ENCODE measurements around the gene HTT-AS.
"Not testable (repeated sequence)": the region's sequence is repeated elsewhere in the genome, so short reads cannot be mapped to it uniquely, and the experiment has no call there.

HTT-AS gene

DNA sequence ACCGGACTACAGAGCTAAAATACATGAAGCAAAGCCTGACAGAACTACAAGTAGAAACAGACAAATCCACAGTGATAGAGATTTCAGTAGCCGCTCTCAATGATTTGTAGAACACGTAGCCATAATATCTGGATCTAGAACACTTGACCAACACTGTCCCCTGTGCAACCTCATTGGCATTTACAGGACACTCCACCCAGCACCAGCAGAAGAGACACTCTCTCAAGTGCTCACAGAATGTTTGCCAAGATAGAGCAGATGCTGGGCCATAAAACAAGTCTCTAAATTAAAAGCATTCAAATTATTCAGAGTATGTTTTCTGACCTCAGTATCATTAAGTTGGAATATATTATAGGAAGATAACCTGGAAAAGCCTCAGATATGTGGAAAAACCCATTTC is 21.9 kb upstream of the HTT-AS start:
- peaks cover 12 to 46% (median 29%) of the 10 kb centered on the region in 5 donors for H3K36me3 ChIP-seq (ENCODE audit: control insufficient read depth in 5 of 5, insufficient read depth in 5 of 5, low read length in 5 of 5)
- H3K9ac ChIP-seq (ENCODE audit: low read length in 5 of 5), result no peak overlapping the region
- no peak overlapping the region for H3K27ac ChIP-seq (ENCODE audit: low read depth, low read length)
- H3K4me3 ChIP-seq (ENCODE audit: low read depth in 1 of 5, low read length in 5 of 5), result no peak overlapping the region
- no peaks in the 10 kb centered on the region for H3K9me3 ChIP-seq (ENCODE audit: control insufficient read depth in 5 of 5, low read length in 5 of 5)
- H3K27me3 ChIP-seq (ENCODE audit: control insufficient read depth in 5 of 5, insufficient read depth in 4 of 5, low read length in 5 of 5), result no peaks in the 10 kb centered on the region
- H3K4me1 ChIP-seq (ENCODE audit: control insufficient read depth in 5 of 5, insufficient read depth in 5 of 5, low read length in 5 of 5), result peaks cover 0 to 1% (median 0%) of the 10 kb centered on the region in 5 donors

DNA sequence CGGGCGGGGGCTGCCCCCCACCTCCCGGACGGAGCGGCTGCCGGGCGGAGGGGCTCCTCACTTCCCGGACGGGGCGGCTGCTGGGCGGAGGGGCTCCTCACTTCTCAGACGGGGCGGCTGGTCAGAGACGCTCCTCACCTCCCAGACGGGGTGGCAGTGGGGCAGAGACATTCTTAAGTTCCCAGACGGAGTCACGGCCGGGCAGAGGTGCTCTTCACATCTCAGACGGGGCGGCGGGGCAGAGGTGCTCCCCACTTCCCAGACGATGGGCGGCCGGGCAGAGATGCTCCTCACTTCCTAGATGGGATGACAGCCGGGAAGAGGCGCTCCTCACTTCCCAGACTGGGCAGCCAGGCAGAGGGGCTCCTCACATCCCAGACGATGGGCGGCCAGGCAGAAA is 20.4 kb upstream of the HTT-AS start:
- not testable (repeated sequence) for H3K9me3 ChIP-seq (ENCODE audit: control insufficient read depth in 5 of 5, low read length in 5 of 5); H3K4me3 ChIP-seq (ENCODE audit: low read depth in 1 of 5, low read length in 5 of 5); H3K4me1 ChIP-seq (ENCODE audit: control insufficient read depth in 5 of 5, insufficient read depth in 5 of 5, low read length in 5 of 5); H3K27me3 ChIP-seq (ENCODE audit: control insufficient read depth in 5 of 5, insufficient read depth in 4 of 5, low read length in 5 of 5); H3K27ac ChIP-seq (ENCODE audit: low read depth, low read length); H3K9ac ChIP-seq (ENCODE audit: low read length in 5 of 5)
- H3K36me3 ChIP-seq (ENCODE audit: control insufficient read depth in 5 of 5, insufficient read depth in 5 of 5, low read length in 5 of 5), result peaks cover 8 to 31% (median 19%) of the 10 kb centered on the region in 5 donors

DNA sequence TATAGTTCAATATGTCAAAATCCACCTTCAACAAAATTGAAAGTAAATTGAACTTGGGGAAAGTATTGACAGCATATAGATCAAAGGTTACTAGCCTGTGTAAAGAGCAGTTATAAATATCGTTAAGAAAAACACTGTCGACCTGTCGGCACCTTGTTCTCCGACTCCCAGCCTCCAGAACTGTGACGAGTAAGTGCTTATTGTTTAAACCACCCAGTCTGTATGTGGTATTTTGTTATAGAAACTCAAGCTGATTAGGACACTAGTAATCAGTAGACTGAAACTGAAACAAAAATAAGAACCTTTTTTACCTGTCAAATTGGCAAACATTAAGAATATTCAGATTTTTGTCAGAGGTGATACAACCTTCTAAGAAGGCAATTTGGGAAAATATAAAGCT is 17.1 kb upstream of the HTT-AS start:
- H3K4me3 ChIP-seq (ENCODE audit: low read depth in 1 of 5, low read length in 5 of 5), result no peak overlapping the region
- H3K4me1 ChIP-seq (ENCODE audit: control insufficient read depth in 5 of 5, insufficient read depth in 5 of 5, low read length in 5 of 5), result no peaks in the 10 kb centered on the region
- H3K9me3 ChIP-seq (ENCODE audit: control insufficient read depth in 5 of 5, low read length in 5 of 5), result no peaks in the 10 kb centered on the region
- H3K9ac ChIP-seq (ENCODE audit: low read length in 5 of 5), result no peak overlapping the region
- no peaks in the 10 kb centered on the region for H3K27me3 ChIP-seq (ENCODE audit: control insufficient read depth in 5 of 5, insufficient read depth in 4 of 5, low read length in 5 of 5)
- no peak overlapping the region for H3K27ac ChIP-seq (ENCODE audit: low read depth, low read length)
- peaks cover 10 to 39% (median 23%) of the 10 kb centered on the region in 5 donors for H3K36me3 ChIP-seq (ENCODE audit: control insufficient read depth in 5 of 5, insufficient read depth in 5 of 5, low read length in 5 of 5)

- Histone ChIP-seq H3K27me3 (ENCODE audit: control insufficient read depth in 5 of 5, insufficient read depth in 4 of 5, low read length in 5 of 5) (no peaks in the 10 kb centered on the region), H3K4me1 (ENCODE audit: control insufficient read depth in 5 of 5, insufficient read depth in 5 of 5, low read length in 5 of 5) (peaks cover 0 to 9% (median 4%) of the 10 kb centered on the region in 5 donors), H3K9me3 (ENCODE audit: control insufficient read depth in 5 of 5, low read length in 5 of 5) (no peaks in the 10 kb centered on the region), H3K9ac (ENCODE audit: low read length in 5 of 5) (no peak overlapping the region), H3K27ac (ENCODE audit: low read depth, low read length) (no peak overlapping the region), H3K4me3 (ENCODE audit: low read depth in 1 of 5, low read length in 5 of 5) (no peak overlapping the region), H3K36me3 (ENCODE audit: control insufficient read depth in 5 of 5, insufficient read depth in 5 of 5, low read length in 5 of 5) (peaks cover 7 to 22% (median 13%) of the 10 kb centered on the region in 5 donors)
Measured at GRCh38 chr4:3087115-3087797, 12.9 kb upstream of the HTT-AS start.

DNA sequence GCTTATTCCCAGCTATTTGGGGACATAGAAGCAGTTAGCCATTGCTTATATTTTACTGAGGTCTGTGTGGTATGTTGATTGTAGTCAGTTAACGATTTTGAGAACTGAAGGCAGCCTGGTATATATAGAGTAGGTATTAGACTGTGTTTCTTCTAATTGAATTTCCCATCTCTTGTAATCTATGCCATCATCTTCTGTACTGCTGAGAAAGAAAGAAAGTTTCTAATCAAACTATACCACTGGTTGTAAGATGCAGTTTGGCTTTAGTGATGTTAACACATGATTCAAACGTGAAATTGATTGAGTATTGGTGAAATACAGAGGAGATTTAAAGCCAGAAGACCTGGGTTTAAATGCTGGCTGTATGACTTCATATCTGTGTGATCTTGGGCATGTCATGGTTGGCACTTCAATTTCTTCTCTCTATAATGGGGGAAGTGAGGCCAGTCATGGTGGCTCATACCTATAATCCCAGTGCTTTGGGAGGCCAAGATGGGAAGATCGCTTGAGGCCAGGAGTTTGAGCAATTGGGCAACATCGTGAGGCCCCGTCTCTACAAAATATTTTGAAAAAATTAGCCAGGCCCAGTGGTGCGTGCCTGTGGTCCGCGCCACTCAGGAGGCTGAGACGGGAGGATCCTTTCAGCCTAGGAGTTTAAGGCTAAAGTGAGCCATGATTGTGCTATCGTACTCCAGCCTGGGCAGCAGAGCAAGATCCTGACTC is 11.8 kb upstream of the HTT-AS start:
- H3K4me1 ChIP-seq (ENCODE audit: control insufficient read depth in 5 of 5, insufficient read depth in 5 of 5, low read length in 5 of 5), result peaks cover 0 to 9% (median 4%) of the 10 kb centered on the region in 5 donors
- no peaks in the 10 kb centered on the region for H3K27me3 ChIP-seq (ENCODE audit: control insufficient read depth in 5 of 5, insufficient read depth in 4 of 5, low read length in 5 of 5)
- H3K27ac ChIP-seq (ENCODE audit: low read depth, low read length), result no peak overlapping the region
- no peaks in the 10 kb centered on the region for H3K9me3 ChIP-seq (ENCODE audit: control insufficient read depth in 5 of 5, low read length in 5 of 5)
- H3K9ac ChIP-seq (ENCODE audit: low read length in 5 of 5), result no peak overlapping the region
- peaks cover 7 to 22% (median 13%) of the 10 kb centered on the region in 5 donors for H3K36me3 ChIP-seq (ENCODE audit: control insufficient read depth in 5 of 5, insufficient read depth in 5 of 5, low read length in 5 of 5)
- H3K4me3 ChIP-seq (ENCODE audit: low read depth in 1 of 5, low read length in 5 of 5), result no peak overlapping the region

- Histone ChIP-seq H3K27ac (ENCODE audit: low read depth, low read length) (no peak overlapping the region), H3K36me3 (ENCODE audit: control insufficient read depth in 5 of 5, insufficient read depth in 5 of 5, low read length in 5 of 5) (peaks cover 6 to 17% (median 12%) of the 10 kb centered on the region in 5 donors), H3K4me1 (ENCODE audit: control insufficient read depth in 5 of 5, insufficient read depth in 5 of 5, low read length in 5 of 5) (peaks cover 0 to 9% (median 4%) of the 10 kb centered on the region in 5 donors), H3K9ac (ENCODE audit: low read length in 5 of 5) (no peak overlapping the region), H3K4me3 (ENCODE audit: low read depth in 1 of 5, low read length in 5 of 5) (no peak overlapping the region), H3K9me3 (ENCODE audit: control insufficient read depth in 5 of 5, low read length in 5 of 5) (no peaks in the 10 kb centered on the region), H3K27me3 (ENCODE audit: control insufficient read depth in 5 of 5, insufficient read depth in 4 of 5, low read length in 5 of 5) (no peaks in the 10 kb centered on the region)
Measured at GRCh38 chr4:3083732-3084131, 9.4 kb upstream of the HTT-AS start.

- no peak overlapping the region for H3K9ac ChIP-seq (ENCODE audit: low read length in 5 of 5)
- H3K36me3 ChIP-seq (ENCODE audit: control insufficient read depth in 5 of 5, insufficient read depth in 5 of 5, low read length in 5 of 5), result peaks cover 6 to 10% (median 7%) of the 10 kb centered on the region in 5 donors
- no peaks in the 10 kb centered on the region for H3K27me3 ChIP-seq (ENCODE audit: control insufficient read depth in 5 of 5, insufficient read depth in 4 of 5, low read length in 5 of 5)
- no peak overlapping the region for H3K4me3 ChIP-seq (ENCODE audit: low read depth in 1 of 5, low read length in 5 of 5)
- H3K4me1 ChIP-seq (ENCODE audit: control insufficient read depth in 5 of 5, insufficient read depth in 5 of 5, low read length in 5 of 5), result peaks cover 0 to 9% (median 5%) of the 10 kb centered on the region in 5 donors
- H3K9me3 ChIP-seq (ENCODE audit: control insufficient read depth in 5 of 5, low read length in 5 of 5), result no peaks in the 10 kb centered on the region
- H3K27ac ChIP-seq (ENCODE audit: low read depth, low read length), result no peak overlapping the region
Measured at GRCh38 chr4:3082925-3083515, 8.7 kb upstream of the HTT-AS start.

DNA sequence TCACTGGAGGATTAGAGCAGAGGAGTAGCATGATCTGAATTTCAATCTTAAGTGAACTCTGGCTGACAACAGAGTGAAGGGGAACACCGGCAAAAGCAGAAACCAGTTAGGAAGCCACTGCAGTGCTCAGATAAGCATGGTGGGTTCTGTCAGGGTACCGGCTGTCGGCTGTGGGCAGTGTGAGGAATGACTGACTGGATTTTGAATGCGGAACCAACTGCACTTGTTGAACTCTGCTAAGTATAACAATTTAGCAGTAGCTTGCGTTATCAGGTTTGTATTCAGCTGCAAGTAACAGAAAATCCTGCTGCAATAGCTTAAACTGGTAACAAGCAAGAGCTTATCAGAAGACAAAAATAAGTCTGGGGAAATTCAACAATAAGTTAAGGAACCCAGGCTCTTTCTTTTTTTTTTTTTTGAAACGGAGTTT is 5.4 kb upstream of the HTT-AS start:
- Histone ChIP-seq H3K27me3 (ENCODE audit: control insufficient read depth in 5 of 5, insufficient read depth in 4 of 5, low read length in 5 of 5) (no peaks in the 10 kb centered on the region), H3K9me3 (ENCODE audit: control insufficient read depth in 5 of 5, low read length in 5 of 5) (no peaks in the 10 kb centered on the region), H3K27ac (ENCODE audit: low read depth, low read length) (no peak overlapping the region), H3K4me1 (ENCODE audit: control insufficient read depth in 5 of 5, insufficient read depth in 5 of 5, low read length in 5 of 5) (peaks cover 0 to 23% (median 14%) of the 10 kb centered on the region in 5 donors), H3K4me3 (ENCODE audit: low read depth in 1 of 5, low read length in 5 of 5) (no peak overlapping the region), H3K36me3 (ENCODE audit: control insufficient read depth in 5 of 5, insufficient read depth in 5 of 5, low read length in 5 of 5) (no peaks in the 10 kb centered on the region), H3K9ac (ENCODE audit: low read length in 5 of 5) (no peak overlapping the region)

DNA sequence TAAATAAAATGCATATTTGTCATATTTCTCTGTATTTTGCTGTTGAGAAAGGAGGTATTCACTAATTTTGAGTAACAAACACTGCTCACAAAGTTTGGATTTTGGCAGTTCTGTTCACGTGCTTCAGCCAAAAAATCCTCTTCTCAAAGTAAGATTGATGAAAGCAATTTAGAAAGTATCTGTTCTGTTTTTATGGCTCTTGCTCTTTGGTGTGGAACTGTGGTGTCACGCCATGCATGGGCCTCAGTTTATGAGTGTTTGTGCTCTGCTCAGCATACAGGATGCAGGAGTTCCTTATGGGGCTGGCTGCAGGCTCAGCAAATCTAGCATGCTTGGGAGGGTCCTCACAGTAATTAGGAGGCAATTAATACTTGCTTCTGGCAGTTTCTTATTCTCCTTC is 3.5 kb upstream of the HTT-AS start:
- Histone ChIP-seq H3K36me3 (ENCODE audit: control insufficient read depth in 5 of 5, insufficient read depth in 5 of 5, low read length in 5 of 5) (no peaks in the 10 kb centered on the region), H3K9me3 (ENCODE audit: control insufficient read depth in 5 of 5, low read length in 5 of 5) (no peaks in the 10 kb centered on the region), H3K27me3 (ENCODE audit: control insufficient read depth in 5 of 5, insufficient read depth in 4 of 5, low read length in 5 of 5) (no peaks in the 10 kb centered on the region), H3K4me3 (ENCODE audit: low read depth in 1 of 5, low read length in 5 of 5) (no peak overlapping the region), H3K4me1 (ENCODE audit: control insufficient read depth in 5 of 5, insufficient read depth in 5 of 5, low read length in 5 of 5) (peaks cover 0 to 32% (median 21%) of the 10 kb centered on the region in 5 donors), H3K9ac (ENCODE audit: low read length in 5 of 5) (no peak overlapping the region), H3K27ac (ENCODE audit: low read depth, low read length) (no peak overlapping the region)

DNA sequence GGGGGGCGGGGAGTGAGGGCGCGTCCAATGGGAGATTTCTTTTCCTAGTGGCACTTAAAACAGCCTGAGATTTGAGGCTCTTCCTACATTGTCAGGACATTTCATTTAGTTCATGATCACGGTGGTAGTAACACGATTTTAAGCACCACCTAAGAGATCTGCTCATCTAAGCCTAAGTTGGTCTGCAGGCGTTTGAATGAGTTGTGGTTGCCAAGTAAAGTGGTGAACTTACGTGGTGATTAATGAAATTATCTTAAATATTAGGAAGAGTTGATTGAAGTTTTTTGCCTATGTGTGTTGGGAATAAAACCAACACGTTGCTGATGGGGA is 1.3 kb upstream of the HTT-AS start:
- Histone ChIP-seq H3K27me3 (ENCODE audit: control insufficient read depth in 5 of 5, insufficient read depth in 4 of 5, low read length in 5 of 5) (no peaks in the 10 kb centered on the region), H3K4me3 (ENCODE audit: low read depth in 1 of 5, low read length in 5 of 5) (peak overlapping the region; percentile 53 to 95 (median 82)), H3K9ac (ENCODE audit: low read length in 5 of 5) (peak overlapping the region; percentile 4 to 74 (median 59)), H3K4me1 (ENCODE audit: control insufficient read depth in 5 of 5, insufficient read depth in 5 of 5, low read length in 5 of 5) (peaks cover 0 to 32% (median 21%) of the 10 kb centered on the region in 5 donors), H3K27ac (ENCODE audit: low read depth, low read length) (peak overlapping the region; percentile 89), H3K9me3 (ENCODE audit: control insufficient read depth in 5 of 5, low read length in 5 of 5) (no peaks in the 10 kb centered on the region), H3K36me3 (ENCODE audit: control insufficient read depth in 5 of 5, insufficient read depth in 5 of 5, low read length in 5 of 5) (no peaks in the 10 kb centered on the region)

Data from subcutaneous abdominal adipose tissue (tissue), 5 donors.